ENCODE results near the gene IFT57.
"Not testable (repeated sequence)": the region's sequence is repeated elsewhere in the genome, so short reads cannot be mapped to it uniquely, and the experiment has no call there.

The IFT57 gene

GRCh38 chr3:108164391-108164790 is 57.8 kb downstream of the IFT57 start:
- no peaks in the 10 kb centered on the region for H3K27me3 ChIP-seq (ENCODE audit: control insufficient read depth, insufficient read depth, low read length)
- no peak overlapping the region for H3K9ac ChIP-seq (ENCODE audit: low read depth, low read length)
- no peaks in the 10 kb centered on the region for H3K36me3 ChIP-seq (ENCODE audit: control insufficient read depth, insufficient read depth, low read length)
- no peak overlapping the region for H3K4me3 ChIP-seq (ENCODE audit: low read depth, low read length)
- no peaks in the 10 kb centered on the region for H3K4me1 ChIP-seq (ENCODE audit: control insufficient read depth, insufficient read depth, low read length)
- no peaks in the 10 kb centered on the region for H3K9me3 ChIP-seq (ENCODE audit: control insufficient read depth, insufficient read depth, low read length)
- H3K27ac ChIP-seq (ENCODE audit: low read depth, low read length): no peak overlapping the region

- Histone ChIP-seq H3K4me3 (ENCODE audit: low read depth, low read length) (no peak overlapping the region), H3K27me3 (ENCODE audit: control insufficient read depth, insufficient read depth, low read length) (no peaks in the 10 kb centered on the region), H3K4me1 (ENCODE audit: control insufficient read depth, insufficient read depth, low read length) (no peaks in the 10 kb centered on the region), H3K27ac (ENCODE audit: low read depth, low read length) (no peak overlapping the region), H3K9ac (ENCODE audit: low read depth, low read length) (no peak overlapping the region), H3K9me3 (ENCODE audit: control insufficient read depth, insufficient read depth, low read length) (no peaks in the 10 kb centered on the region), H3K36me3 (ENCODE audit: control insufficient read depth, insufficient read depth, low read length) (no peaks in the 10 kb centered on the region)
Measured at GRCh38 chr3:108159865-108160264, 62.4 kb downstream of the IFT57 start.

- H3K9ac ChIP-seq (ENCODE audit: low read depth, low read length): no peak overlapping the region
- H3K36me3 ChIP-seq (ENCODE audit: control insufficient read depth, insufficient read depth, low read length): no peaks in the 10 kb centered on the region
- no peaks in the 10 kb centered on the region for H3K9me3 ChIP-seq (ENCODE audit: control insufficient read depth, insufficient read depth, low read length)
- H3K4me1 ChIP-seq (ENCODE audit: control insufficient read depth, insufficient read depth, low read length): no peaks in the 10 kb centered on the region
- H3K27me3 ChIP-seq (ENCODE audit: control insufficient read depth, insufficient read depth, low read length): no peaks in the 10 kb centered on the region
- no peak overlapping the region for H3K27ac ChIP-seq (ENCODE audit: low read depth, low read length)
- H3K4me3 ChIP-seq (ENCODE audit: low read depth, low read length): no peak overlapping the region
Measured at GRCh38 chr3:108159105-108159504, 63.1 kb downstream of the IFT57 start.

GRCh38 chr3:108158251-108158650 is 64.0 kb downstream of the IFT57 start:
- peaks cover under 1% of the 10 kb centered on the region for H3K4me1 ChIP-seq (ENCODE audit: control insufficient read depth, insufficient read depth, low read length)
- no peaks in the 10 kb centered on the region for H3K9me3 ChIP-seq (ENCODE audit: control insufficient read depth, insufficient read depth, low read length)

GRCh38 chr3:108157273-108157672 is 65.0 kb downstream of the IFT57 start:
- Histone ChIP-seq H3K27ac (ENCODE audit: low read depth, low read length) (no peak overlapping the region), H3K27me3 (ENCODE audit: control insufficient read depth, insufficient read depth, low read length) (no peaks in the 10 kb centered on the region), H3K4me3 (ENCODE audit: low read depth, low read length) (no peak overlapping the region), H3K9me3 (ENCODE audit: control insufficient read depth, insufficient read depth, low read length) (no peaks in the 10 kb centered on the region), H3K4me1 (ENCODE audit: control insufficient read depth, insufficient read depth, low read length) (peaks cover 2% of the 10 kb centered on the region), H3K9ac (ENCODE audit: low read depth, low read length) (no peak overlapping the region), H3K36me3 (ENCODE audit: control insufficient read depth, insufficient read depth, low read length) (no peaks in the 10 kb centered on the region)

More at GRCh38 chr3:108158251-108158650, 64.0 kb downstream of the IFT57 start:
- Histone ChIP-seq H3K36me3 (ENCODE audit: control insufficient read depth, insufficient read depth, low read length) (no peaks in the 10 kb centered on the region), H3K9ac (ENCODE audit: low read depth, low read length) (no peak overlapping the region), H3K27ac (ENCODE audit: low read depth, low read length) (no peak overlapping the region), H3K4me3 (ENCODE audit: low read depth, low read length) (no peak overlapping the region), H3K27me3 (ENCODE audit: control insufficient read depth, insufficient read depth, low read length) (no peaks in the 10 kb centered on the region)

GRCh38 chr3:108156312-108156853 is 65.8 kb downstream of the IFT57 start:
- no peak overlapping the region for H3K9ac ChIP-seq (ENCODE audit: low read depth, low read length)
- no peaks in the 10 kb centered on the region for H3K9me3 ChIP-seq (ENCODE audit: control insufficient read depth, insufficient read depth, low read length)
- H3K4me3 ChIP-seq (ENCODE audit: low read depth, low read length): no peak overlapping the region
- H3K4me1 ChIP-seq (ENCODE audit: control insufficient read depth, insufficient read depth, low read length): peaks cover 2% of the 10 kb centered on the region
- no peak overlapping the region for H3K27ac ChIP-seq (ENCODE audit: low read depth, low read length)
- no peaks in the 10 kb centered on the region for H3K27me3 ChIP-seq (ENCODE audit: control insufficient read depth, insufficient read depth, low read length)
- H3K36me3 ChIP-seq (ENCODE audit: control insufficient read depth, insufficient read depth, low read length): no peaks in the 10 kb centered on the region

GRCh38 chr3:108155642-108156041 is 66.6 kb downstream of the IFT57 start:
- not testable (repeated sequence) for H3K9ac ChIP-seq (ENCODE audit: low read depth, low read length); H3K4me3 ChIP-seq (ENCODE audit: low read depth, low read length); H3K36me3 ChIP-seq (ENCODE audit: control insufficient read depth, insufficient read depth, low read length); H3K27me3 ChIP-seq (ENCODE audit: control insufficient read depth, insufficient read depth, low read length); H3K27ac ChIP-seq (ENCODE audit: low read depth, low read length); H3K9me3 ChIP-seq (ENCODE audit: control insufficient read depth, insufficient read depth, low read length); H3K4me1 ChIP-seq (ENCODE audit: control insufficient read depth, insufficient read depth, low read length)

GRCh38 chr3:108153451-108153981 is 68.7 kb downstream of the IFT57 start:
- Histone ChIP-seq H3K4me1 (ENCODE audit: control insufficient read depth, insufficient read depth, low read length) (peaks cover 2% of the 10 kb centered on the region), H3K9me3 (ENCODE audit: control insufficient read depth, insufficient read depth, low read length) (no peaks in the 10 kb centered on the region), H3K36me3 (ENCODE audit: control insufficient read depth, insufficient read depth, low read length) (no peaks in the 10 kb centered on the region), H3K9ac (ENCODE audit: low read depth, low read length) (no peak overlapping the region), H3K27ac (ENCODE audit: low read depth, low read length) (no peak overlapping the region), H3K27me3 (ENCODE audit: control insufficient read depth, insufficient read depth, low read length) (no peaks in the 10 kb centered on the region), H3K4me3 (ENCODE audit: low read depth, low read length) (no peak overlapping the region)

- H3K4me1 ChIP-seq (ENCODE audit: control insufficient read depth, insufficient read depth, low read length): peaks cover 2% of the 10 kb centered on the region
- no peaks in the 10 kb centered on the region for H3K27me3 ChIP-seq (ENCODE audit: control insufficient read depth, insufficient read depth, low read length)
- H3K9ac ChIP-seq (ENCODE audit: low read depth, low read length): no peak overlapping the region
- H3K27ac ChIP-seq (ENCODE audit: low read depth, low read length): no peak overlapping the region
- H3K36me3 ChIP-seq (ENCODE audit: control insufficient read depth, insufficient read depth, low read length): no peaks in the 10 kb centered on the region
- H3K4me3 ChIP-seq (ENCODE audit: low read depth, low read length): no peak overlapping the region
- H3K9me3 ChIP-seq (ENCODE audit: control insufficient read depth, insufficient read depth, low read length): no peaks in the 10 kb centered on the region
Measured at GRCh38 chr3:108152274-108152673, 70.0 kb downstream of the IFT57 start.

GRCh38 chr3:108150200-108150599 is 72.0 kb downstream of the IFT57 start:
- H3K9ac ChIP-seq (ENCODE audit: low read depth, low read length): no peak overlapping the region
- H3K4me1 ChIP-seq (ENCODE audit: control insufficient read depth, insufficient read depth, low read length): peaks cover 2% of the 10 kb centered on the region
- no peaks in the 10 kb centered on the region for H3K27me3 ChIP-seq (ENCODE audit: control insufficient read depth, insufficient read depth, low read length)
- H3K27ac ChIP-seq (ENCODE audit: low read depth, low read length): no peak overlapping the region
- H3K36me3 ChIP-seq (ENCODE audit: control insufficient read depth, insufficient read depth, low read length): no peaks in the 10 kb centered on the region
- no peaks in the 10 kb centered on the region for H3K9me3 ChIP-seq (ENCODE audit: control insufficient read depth, insufficient read depth, low read length)
- no peak overlapping the region for H3K4me3 ChIP-seq (ENCODE audit: low read depth, low read length)

- Histone ChIP-seq H3K36me3 (ENCODE audit: control insufficient read depth, insufficient read depth, low read length) (no peaks in the 10 kb centered on the region), H3K9ac (ENCODE audit: low read depth, low read length) (no peak overlapping the region), H3K4me1 (ENCODE audit: control insufficient read depth, insufficient read depth, low read length) (no peaks in the 10 kb centered on the region), H3K4me3 (ENCODE audit: low read depth, low read length) (no peak overlapping the region), H3K27me3 (ENCODE audit: control insufficient read depth, insufficient read depth, low read length) (no peaks in the 10 kb centered on the region), H3K9me3 (ENCODE audit: control insufficient read depth, insufficient read depth, low read length) (no peaks in the 10 kb centered on the region), H3K27ac (ENCODE audit: low read depth, low read length) (no peak overlapping the region)
Measured at GRCh38 chr3:108146139-108146538, 76.1 kb downstream of the IFT57 start.
